Heart right ventricle (tissue), 16 donors: ENCODE results near the gene KIF6. TPM values are rescaled to one million over a fixed set of nuclear protein-coding genes. Genes with fewer than 3 reads are reported as not detected.

Source experiments
- ATAC-seq, 8 donors: fragments of 200-7000 bp; cut with Tn5 transposase; one replicate each; pipeline ENCODE4 v1.9.1; 2020; ENCODE audit warnings: mild to moderate bottlenecking in 8 of 8, moderate library complexity in 8 of 8, moderate number of reproducible peaks in 1 of 8
- DNase-seq, 2 donors: peaks; one replicate each; pipeline ENCODE4 v3.0.0-alpha.2; 2020
- H3K27ac ChIP-seq, 10 donors: fragments of 200-600 bp; sonication (generic) in 2 of 10; one replicate each; pipeline versions ENCODE4 v1.5.0 to v1.8.0; 2020 to 2022; ENCODE audit warnings: mild to moderate bottlenecking in 3 of 10
- H3K27me3 ChIP-seq, 7 donors: fragments of 200-600 bp; one replicate each; pipeline ENCODE4 v1.8.0; 2021 to 2022; ENCODE audit warnings: mild to moderate bottlenecking in 2 of 7
- H3K36me3 ChIP-seq, 9 donors: fragments of 200-600 bp; sonication (generic) in 1 of 9; one replicate each; pipeline versions ENCODE4 v1.5.0 to v1.8.0; 2020 to 2022; ENCODE audit warnings: mild to moderate bottlenecking in 2 of 9
- H3K4me1 ChIP-seq, 9 donors: fragments of 200-600 bp; sonication (generic) in 1 of 9; one replicate each; pipeline versions ENCODE4 v1.5.0 to v1.8.0; 2020 to 2022; ENCODE audit warnings: mild to moderate bottlenecking in 4 of 9
- H3K4me3 ChIP-seq, 10 donors: fragments of 200-600 bp; sonication (generic) in 2 of 10; one replicate each; pipeline versions ENCODE4 v1.5.0 to v1.8.0; 2020 to 2022; ENCODE audit warnings: mild to moderate bottlenecking in 7 of 10, moderate library complexity in 2 of 10
- H3K9me3 ChIP-seq, 11 donors: fragments of 200-600 bp in 10 of 11; sonication (generic) in 2 of 11; one replicate each; pipeline versions ENCODE4 v1.5.0 to v1.8.0; 2013 to 2022; ENCODE audit warnings: mild to moderate bottlenecking in 2 of 11, control low read depth in 1 of 11, moderate library complexity in 1 of 11
- WGBS, 2 donors: extraction: QIAGEN DNeasy Blood & Tissue Kit; methylation state at CpG; one replicate each; pipeline ENCODE4 v1.1.7; 2013; ENCODE audit warnings: inconsistent platforms in 1 of 2; 5-methylcytosine and 5-hydroxymethylcytosine counted together
- intact Hi-C, 10 donors: fragments of 100-400 bp; cut with DNase I; formaldehyde crosslinking; loops; one replicate each; pipeline versions ENCODE4 v1.11.1 to v1.14.2; 2022
- polyA plus RNA-seq, 2 donors: library from polyadenylated mRNA; stranded (reverse); fragments of 200-250 nt; gene quantifications; one replicate each; pipeline ENCODE4 v1.2.3, GENCODE V29; 2013
- total RNA-seq, 10 donors: library from RNA; stranded (reverse); fragmentation: NEBNext Ultra II Directional in 3 of 10; extraction: Animal tissue kit (Norgen Biotek cat#: 25700) in 3 of 10; gene quantifications; one replicate each; pipeline versions ENCODE4 v1.2.1 to v1.2.4, GENCODE V29; 2021 to 2023
- TF ChIP-seq, protein P1 (sequence below), 9 donors: fragments of 200-600 bp; sonication (generic) in 2 of 9; IDR thresholded peaks; one replicate each; pipeline versions ENCODE4 v1.5.0 to v1.8.0; 2021 to 2022; ENCODE audit warnings: antibody characterized with exemption in 9 of 9, mild to moderate bottlenecking in 5 of 9, moderate library complexity in 1 of 9
- donor health status: Arrhythmogenic right ventricular cardiomyopathy.
- donor health status: ischemic (EF 13 %, LVEDD 7.1; RV severe dilation, severe dysfunction).
- donor health status: healthy with polysubstance abuse.
- donor health status: DM: no; HTN: yes; CAD: no.
- donor health status: DM: no; HTN: no; CAD: no.
- donor health status: ischemic (EF 25% LVEDD 6.9; RV normal size, moderate dysfunction).
- donor health status: ischemic (EF 25% LVEDD 5.7; RV mildly dilated, moderate dysfunction).
- donor health status: healthy.
- donor health status: DM: yes; HTN: yes; CAD: no.
- donor health status: Ischemic cardiomyopathy.
- donor health status: ischemic (EF 35%, LVEDD 5.7; RV mildly dilated, moderate dysfunction).
- donor health status: nonischemic (EF 11% LVEDD 7.7; RV severe dilation, severe dysfunction).
- donor health status: DM: yes; HTN: yes; CAD: no.
- donor health status: PGD.
- donor health status: ischemic (EF 29% LVEDD 5.4; RV normal size, mild dysfunction).
- donor health status: nonischemic (EF 23%, LVEDD 6.1; RV moderate dilation, normal function).

KIF6 gene
- total and polyA plus RNA-seq, 12 donors, result 0.01 to 1.6 (median 0.45) TPM; not detected in 2

DNA sequence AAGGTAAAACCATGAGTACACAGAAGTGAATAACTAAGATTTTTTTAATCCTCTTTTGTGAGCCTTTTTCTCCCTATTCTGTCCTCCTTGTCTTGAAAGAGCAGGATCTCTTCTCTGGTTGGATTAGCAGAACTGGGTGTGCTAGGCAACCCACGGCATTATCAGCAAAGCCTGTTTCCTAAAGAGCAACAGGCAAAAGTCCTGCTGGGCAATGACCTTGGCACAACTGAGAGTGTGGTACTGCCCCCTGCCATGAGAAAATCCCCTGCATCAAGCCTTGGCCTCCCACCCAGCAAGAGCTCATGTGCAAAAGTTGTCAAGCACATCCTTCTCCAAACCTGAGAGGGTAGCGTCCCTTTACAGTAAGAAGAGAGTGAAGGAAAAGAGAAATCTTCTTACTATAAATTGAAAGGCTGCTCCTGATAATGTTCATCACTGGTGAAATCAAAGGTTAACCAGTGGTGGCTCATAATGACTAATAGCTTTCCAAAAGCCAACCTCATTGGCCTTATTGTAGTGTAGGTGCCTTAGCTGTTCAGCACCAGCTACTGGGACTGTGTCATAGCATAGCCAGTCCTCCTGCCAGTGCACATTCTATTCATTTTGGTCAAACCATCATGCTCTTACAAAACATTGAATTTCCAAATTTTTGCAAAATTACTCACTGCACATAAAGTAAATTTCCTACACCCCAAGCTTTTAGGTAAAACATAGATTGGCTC lies 17.1 kb downstream of the KIF6 start:
- Histone ChIP-seq H3K27ac (no peak overlapping the region), H3K4me3 (no peak overlapping the region), H3K27me3 (no peaks in the 10 kb centered on the region), H3K4me1 (no peaks in the 10 kb centered on the region), H3K9me3 (no peaks in the 10 kb centered on the region), H3K36me3 (no peaks in the 10 kb centered on the region)
- intact Hi-C loops, result no loop called here
- WGBS, 2 donors, result 71 to 72% methylated on average over 2 of the region's 2 CpGs
- DNase-seq (no peak), ATAC-seq (no peak)
- TF ChIP-seq, protein P1, sequence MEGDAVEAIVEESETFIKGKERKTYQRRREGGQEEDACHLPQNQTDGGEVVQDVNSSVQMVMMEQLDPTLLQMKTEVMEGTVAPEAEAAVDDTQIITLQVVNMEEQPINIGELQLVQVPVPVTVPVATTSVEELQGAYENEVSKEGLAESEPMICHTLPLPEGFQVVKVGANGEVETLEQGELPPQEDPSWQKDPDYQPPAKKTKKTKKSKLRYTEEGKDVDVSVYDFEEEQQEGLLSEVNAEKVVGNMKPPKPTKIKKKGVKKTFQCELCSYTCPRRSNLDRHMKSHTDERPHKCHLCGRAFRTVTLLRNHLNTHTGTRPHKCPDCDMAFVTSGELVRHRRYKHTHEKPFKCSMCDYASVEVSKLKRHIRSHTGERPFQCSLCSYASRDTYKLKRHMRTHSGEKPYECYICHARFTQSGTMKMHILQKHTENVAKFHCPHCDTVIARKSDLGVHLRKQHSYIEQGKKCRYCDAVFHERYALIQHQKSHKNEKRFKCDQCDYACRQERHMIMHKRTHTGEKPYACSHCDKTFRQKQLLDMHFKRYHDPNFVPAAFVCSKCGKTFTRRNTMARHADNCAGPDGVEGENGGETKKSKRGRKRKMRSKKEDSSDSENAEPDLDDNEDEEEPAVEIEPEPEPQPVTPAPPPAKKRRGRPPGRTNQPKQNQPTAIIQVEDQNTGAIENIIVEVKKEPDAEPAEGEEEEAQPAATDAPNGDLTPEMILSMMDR (IDR thresholded peaks at IDR 0.05), result no peak

DNA sequence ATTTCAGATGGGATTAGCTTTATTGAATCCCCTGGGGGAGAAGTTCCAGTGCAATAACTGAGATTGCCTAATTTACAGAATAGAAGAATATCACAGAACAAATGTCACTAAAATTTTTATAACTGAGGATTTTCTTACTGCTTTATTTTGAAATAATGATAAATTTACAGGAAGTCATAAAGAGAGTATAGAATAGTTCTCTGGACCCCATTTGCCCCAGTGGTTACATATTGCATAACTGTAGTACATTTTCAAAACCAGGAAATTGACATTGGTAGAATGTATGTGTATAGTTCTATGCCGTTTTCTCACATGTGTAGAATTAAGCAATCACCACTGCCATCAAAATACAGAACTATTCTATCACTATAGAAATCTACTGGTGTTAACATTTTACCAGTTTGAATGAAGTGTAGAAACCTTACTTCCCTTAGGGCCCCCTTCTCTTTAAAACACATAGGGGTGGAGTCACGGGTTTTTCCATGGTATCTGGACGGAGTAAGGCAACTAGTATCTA lies 18.3 kb downstream of the KIF6 start:
- no peaks in the 10 kb centered on the region for H3K4me1 ChIP-seq
- H3K27me3 ChIP-seq, result no peaks in the 10 kb centered on the region
- no peaks in the 10 kb centered on the region for H3K9me3 ChIP-seq
- H3K4me3 ChIP-seq, result no peak overlapping the region
- ATAC-seq (no peak), DNase-seq (no peak)
- H3K36me3 ChIP-seq, result no peaks in the 10 kb centered on the region
- 54 to 68% methylated on average over 3 of the region's 3 CpGs for WGBS, 2 donors
- TF ChIP-seq, protein P1 (IDR thresholded peaks at IDR 0.05), result no peak
- no peak overlapping the region for H3K27ac ChIP-seq
- intact Hi-C loops, result no loop called here

DNA sequence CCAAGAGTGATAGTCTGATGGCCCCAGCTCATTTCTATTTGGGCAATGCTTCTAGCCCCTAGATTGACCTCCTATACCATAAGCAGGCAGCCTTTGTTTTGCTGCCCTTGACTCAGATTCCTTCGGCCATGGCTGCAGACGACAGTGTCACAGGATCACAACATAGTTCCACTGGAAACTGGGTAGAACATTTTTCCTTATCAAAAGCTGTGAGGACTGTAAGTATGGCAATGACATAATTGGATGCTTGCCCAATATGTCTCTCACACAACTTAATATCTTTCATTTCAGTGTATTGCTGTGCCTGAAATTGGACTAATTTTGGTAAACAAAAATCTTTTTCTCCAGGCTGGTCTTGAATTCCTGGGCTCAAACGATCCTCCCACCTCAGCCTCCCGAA lies 22.9 kb downstream of the KIF6 start:
- no peaks in the 10 kb centered on the region for H3K27me3 ChIP-seq
- no peaks in the 10 kb centered on the region for H3K9me3 ChIP-seq
- intact Hi-C loops, result no loop called here
- 58 to 64% methylated on average over 4 of the region's 4 CpGs for WGBS, 2 donors
- DNase-seq (no peak), ATAC-seq (no peak)
- no peaks in the 10 kb centered on the region for H3K4me1 ChIP-seq
- H3K36me3 ChIP-seq, result no peaks in the 10 kb centered on the region
- H3K4me3 ChIP-seq, result no peak overlapping the region
- no peak overlapping the region for H3K27ac ChIP-seq
- TF ChIP-seq, protein P1 (IDR thresholded peaks at IDR 0.05), result no peak

DNA sequence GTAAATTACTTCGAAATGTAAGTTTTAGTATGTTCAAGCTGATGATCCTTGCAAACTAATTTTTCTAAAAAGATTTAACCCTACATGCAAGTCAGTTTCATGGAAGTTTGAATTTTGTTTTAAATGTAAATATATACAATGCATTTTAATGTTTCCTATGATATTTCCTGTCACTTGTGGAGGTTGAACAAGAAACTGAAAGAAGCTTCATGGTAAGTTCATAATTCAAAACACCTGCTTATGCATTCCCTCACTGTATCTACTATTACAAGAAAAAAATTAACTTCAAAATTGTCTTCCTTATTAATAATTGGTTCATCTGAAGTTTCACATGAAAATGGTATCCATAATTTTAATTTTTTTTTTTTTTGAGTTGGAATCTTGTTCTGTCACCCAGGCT lies 24.8 kb downstream of the KIF6 start:
- intact Hi-C loops, result no loop called here
- H3K27ac ChIP-seq, result no peak overlapping the region
- no peaks in the 10 kb centered on the region for H3K4me1 ChIP-seq
- H3K27me3 ChIP-seq, result no peaks in the 10 kb centered on the region
- TF ChIP-seq, protein P1 (IDR thresholded peaks at IDR 0.05), result no peak
- no peak overlapping the region for H3K4me3 ChIP-seq
- H3K36me3 ChIP-seq, result no peaks in the 10 kb centered on the region
- H3K9me3 ChIP-seq, result no peaks in the 10 kb centered on the region
- ATAC-seq, result no peak
- 46 to 81% methylated on average over 1 of the region's 1 CpG for WGBS, 2 donors
- DNase-seq, result no peak
